A549 treated with ZK216348 at 1 μM for 4 hours (cell line): ENCODE data around the gene KIAA0513. TPM values are rescaled to one million over a fixed set of nuclear protein-coding genes. Genes with fewer than 3 reads are reported as not detected.

ENCODE experiments used
- total RNA-seq: library from RNA; stranded (reverse); fragments of 200-300 nt; extraction: Qiagen RNA extraction; gene quantifications from 5 replicates; pipeline ENCODE4 v1.2.3, GENCODE V29; 2022; ENCODE audit warnings: low read depth

KIAA0513 gene, protein sequence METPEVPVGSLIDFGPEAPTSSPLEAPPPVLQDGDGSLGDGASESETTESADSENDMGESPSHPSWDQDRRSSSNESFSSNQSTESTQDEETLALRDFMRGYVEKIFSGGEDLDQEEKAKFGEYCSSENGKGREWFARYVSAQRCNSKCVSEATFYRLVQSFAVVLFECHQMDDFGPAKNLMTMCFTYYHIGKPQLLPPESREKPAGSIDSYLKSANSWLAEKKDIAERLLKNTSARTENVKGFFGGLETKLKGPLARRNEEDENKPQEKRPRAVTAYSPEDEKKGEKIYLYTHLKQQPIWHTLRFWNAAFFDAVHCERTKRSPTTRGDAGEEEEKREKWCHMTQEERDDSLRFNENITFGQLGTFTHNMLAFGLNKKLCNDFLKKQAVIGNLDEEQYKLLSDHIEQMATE
- total RNA-seq = 1.8 to 3.2 TPM (median 2.2 TPM) in 5 replicates

DNA sequence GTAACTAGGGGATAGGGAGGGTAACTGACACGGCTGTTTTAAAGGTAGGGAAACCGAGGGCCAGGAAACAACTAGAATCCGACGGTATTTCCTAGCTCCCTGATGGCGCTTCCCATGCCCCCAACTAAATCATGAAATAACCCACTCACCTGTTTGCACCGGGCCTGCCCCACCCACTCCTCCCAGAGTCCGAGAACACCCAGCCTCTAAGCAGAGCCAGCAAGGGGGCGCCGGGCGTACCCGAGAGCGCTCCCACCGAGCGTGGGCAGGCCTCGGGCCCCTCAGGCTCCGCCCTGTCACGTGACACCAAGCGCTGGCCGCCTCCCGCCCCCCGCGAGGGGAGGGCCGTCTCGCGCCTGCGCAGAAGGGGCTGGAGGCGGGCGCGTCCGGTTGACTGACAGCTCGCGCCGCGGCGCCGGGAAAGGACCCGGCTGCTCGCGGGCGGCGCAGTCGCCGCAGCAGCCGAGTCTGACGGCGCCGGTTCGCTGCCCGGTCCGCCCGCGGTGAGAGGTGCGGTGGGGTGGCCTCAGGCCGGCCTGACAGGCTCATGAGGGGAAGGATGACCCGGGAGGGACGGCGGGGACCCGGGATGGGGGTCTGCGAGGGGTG lies at the start of gene KIAA0513:
TSS of gene KIAA0513 (plus strand) at position 447 of the 609 bp plus-strand sequence. CDS start 39,277 bp downstream, outside the sequence.

DNA sequence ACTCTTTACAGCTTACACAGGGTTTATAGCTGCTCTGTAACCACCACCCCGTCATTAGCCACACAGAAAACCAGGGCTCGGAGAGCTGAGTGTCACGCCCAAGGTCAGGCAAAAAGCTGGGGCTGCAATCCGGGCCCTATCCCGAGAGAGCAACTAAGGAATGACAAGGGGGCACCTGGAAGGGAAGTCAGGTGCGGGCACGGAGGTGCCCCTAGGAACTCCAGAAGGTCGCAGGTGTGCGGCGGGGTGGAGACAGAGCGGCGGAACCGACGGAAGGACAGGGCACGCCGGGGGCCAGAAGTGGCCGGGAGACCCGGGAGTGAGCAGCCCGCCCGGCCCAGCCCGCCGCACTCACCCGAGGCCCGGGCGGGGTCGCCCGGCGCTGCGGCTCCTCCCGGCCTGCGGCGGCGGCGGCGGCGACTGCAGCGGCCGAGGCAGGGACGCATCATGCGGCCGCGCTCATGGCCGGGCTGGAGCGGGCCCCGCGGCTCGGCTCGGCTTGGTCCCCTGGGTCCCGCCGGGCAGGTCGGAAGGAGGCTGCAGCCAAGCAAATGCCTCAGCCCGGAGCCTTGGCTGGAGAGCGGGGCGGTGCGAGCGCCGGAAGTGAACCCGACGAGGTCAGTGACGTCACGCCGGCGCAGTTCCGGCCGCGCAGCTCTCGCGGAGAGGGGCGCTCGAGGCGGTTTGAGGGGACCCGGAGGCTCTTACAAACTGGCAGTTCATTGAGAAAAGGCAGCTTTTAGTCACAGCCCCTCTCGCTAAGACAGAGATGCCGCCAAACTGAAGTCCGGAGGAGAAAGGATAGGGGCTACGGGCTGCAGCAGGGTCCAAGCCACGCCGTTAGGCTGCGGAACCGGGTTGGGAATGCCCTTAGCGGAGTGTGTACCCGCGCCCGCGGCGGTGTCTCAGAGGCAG lies 16.4 kb upstream of the KIAA0513 start, which contains the start of gene ZDHHC7:
TSS of gene ZDHHC7 (minus strand) at position 605 of the 915 bp plus-strand sequence. CDS start 20,917 bp downstream, outside the sequence.

DNA sequence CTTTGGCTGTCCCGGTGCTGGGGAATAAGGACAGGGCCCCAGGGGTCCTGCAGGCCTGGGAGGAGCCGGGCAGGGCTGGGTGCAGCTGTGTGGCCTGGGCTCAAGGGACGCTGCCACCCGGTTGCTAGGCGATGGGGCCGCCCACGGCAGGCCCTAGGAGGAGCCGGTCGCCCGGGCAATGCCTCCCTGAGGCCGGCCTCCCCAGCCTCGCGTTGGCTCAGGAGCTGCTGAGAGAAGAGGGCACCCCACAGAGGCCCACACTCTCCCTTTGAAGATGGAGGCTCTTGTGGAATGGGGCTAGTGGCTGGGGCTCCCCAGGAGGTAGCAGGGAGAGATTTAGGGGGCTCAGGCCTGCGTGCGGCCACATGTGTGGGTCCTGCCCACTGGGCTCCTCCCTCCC lies 84.8 kb downstream of the KIAA0513 start, which contains the start of gene CIBAR2:
TSS of gene CIBAR2 (minus strand) at position 109 of the 400 bp plus-strand sequence. CDS start 120 bp downstream, outside the sequence.

Other genes starting within 250 kb of the KIAA0513 start
- 2.6 to 3.5 TPM (median 3.1 TPM) in 5 replicates for gene CRISPLD2, start 207.8 kb upstream of the KIAA0513 start, total RNA-seq
- 57.4 to 74.5 TPM (median 73.1 TPM) in 5 replicates for gene ZDHHC7, start 16.3 kb upstream of the KIAA0513 start, total RNA-seq
- not detected in 5 replicates for gene CIBAR2, start 84.7 kb downstream of the KIAA0513 start, total RNA-seq